ENCODE results near the gene KCNJ12. TPM values are rescaled to one million over a fixed set of nuclear protein-coding genes. Genes with fewer than 3 reads are reported as not detected.
A peak's percentile ranks its signal among the peaks of the same experiment; 100 is the strongest.
"Not testable (repeated sequence)": the region's sequence is repeated elsewhere in the genome, so short reads cannot be mapped to it uniquely, and the experiment has no call there.

KCNJ12 gene
- total RNA-seq, 6 donors from 2014 or later = 1.2 to 3.8 (median 2.0) TPM

DNA sequence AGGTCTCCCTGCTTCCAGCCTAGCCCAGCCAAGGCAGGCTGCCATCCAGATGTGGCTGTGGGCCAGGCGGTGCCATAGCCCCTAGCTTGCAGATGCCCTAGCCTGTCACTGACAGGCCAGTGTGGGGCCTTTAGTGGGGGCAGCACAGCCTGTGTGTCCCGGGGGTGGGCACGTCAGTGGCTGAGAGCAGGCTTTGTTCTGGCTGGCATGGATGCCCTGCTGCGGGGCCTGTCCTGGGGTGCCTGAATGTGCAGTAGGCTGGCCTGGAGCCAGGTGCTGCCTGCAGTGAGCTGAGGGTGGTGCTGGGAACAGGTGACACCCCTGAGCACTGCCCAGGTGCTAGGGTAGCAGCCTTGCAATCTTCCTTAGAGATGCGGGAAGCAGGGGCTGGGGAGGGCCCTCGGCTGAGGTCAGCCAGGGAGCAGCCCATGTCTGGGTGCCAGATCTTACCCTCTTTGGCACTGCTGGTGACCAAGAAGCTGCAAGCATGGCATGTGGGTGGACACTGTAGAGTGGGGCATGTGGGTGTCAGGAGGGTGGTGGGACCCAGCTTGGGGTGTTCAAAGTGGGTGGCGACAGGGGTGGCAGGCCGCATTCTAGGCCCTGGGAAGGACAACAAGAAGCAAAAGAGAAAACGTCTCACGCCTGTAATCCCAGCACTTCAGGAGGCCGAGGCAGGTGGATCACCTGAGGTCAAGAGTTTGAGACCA, 37.6 kb downstream of the KCNJ12 start:
- not testable (repeated sequence) for H3K27me3 ChIP-seq; ATAC-seq (ENCODE audit: low FRiP score in 2 of 2); H3K4me1 ChIP-seq; H3K36me3 ChIP-seq; H3K4me3 ChIP-seq; H3K27ac ChIP-seq; H3K9me3 ChIP-seq
- 50 to 62% methylated on average over 2 to 3 of the region's 11 CpGs for WGBS, 2 donors
- peak in 1 of 2 donors; percentile 44 for DNase-seq

DNA sequence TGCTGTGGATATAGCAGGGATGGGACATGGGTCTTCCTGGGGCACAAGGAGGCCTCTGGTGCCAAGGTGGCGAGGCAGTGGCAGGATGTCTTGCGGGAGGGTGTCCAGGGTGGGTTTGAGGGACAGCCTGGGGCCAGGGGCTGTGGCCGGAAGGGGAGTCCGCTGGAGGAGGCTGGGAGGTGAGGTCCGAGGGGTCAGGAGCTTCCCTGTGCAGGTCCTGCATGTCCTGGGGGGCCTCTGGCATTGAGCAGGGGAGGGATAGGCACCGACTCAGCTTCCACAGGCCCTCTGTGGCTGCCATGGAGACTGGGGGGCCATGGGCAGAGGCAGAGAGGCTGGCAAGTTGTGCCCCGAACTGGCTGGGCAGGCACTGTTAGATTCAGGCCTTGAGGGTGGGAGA, 38.5 kb downstream of the KCNJ12 start:
- peak in 1 of 2 donors; percentile 65 for DNase-seq
- WGBS, 2 donors = 78 to 80% methylated on average over 6 to 7 of the region's 7 CpGs

GRCh38 chr17:21415166-21415990, 39.2 kb downstream of the KCNJ12 start:
- not testable (repeated sequence) for H3K4me3 ChIP-seq; H3K27me3 ChIP-seq; H3K9me3 ChIP-seq; H3K36me3 ChIP-seq; H3K4me1 ChIP-seq; H3K27ac ChIP-seq; ATAC-seq (ENCODE audit: low FRiP score in 2 of 2)
- WGBS, 2 donors = 89 to 94% methylated on average over 35 to 49 of the region's 58 CpGs
- DNase-seq = peak in 1 of 2 donors; percentile 82

More for the DNA sequence above, 38.5 kb downstream of the KCNJ12 start:
- not testable (repeated sequence) for H3K36me3 ChIP-seq, H3K27me3 ChIP-seq, H3K9me3 ChIP-seq, H3K4me1 ChIP-seq, H3K27ac ChIP-seq, H3K4me3 ChIP-seq
- peak in 1 of 2 donors; percentile 1 for ATAC-seq (ENCODE audit: low FRiP score in 2 of 2)

GRCh38 chr17:21416471-21416981, 40.4 kb downstream of the KCNJ12 start:
- H3K36me3 ChIP-seq; ATAC-seq (ENCODE audit: low FRiP score in 2 of 2); H3K4me1 ChIP-seq; H3K27me3 ChIP-seq; H3K4me3 ChIP-seq; H3K9me3 ChIP-seq; H3K27ac ChIP-seq: not testable (repeated sequence)
- 79 to 83% methylated on average over 10 to 28 of the region's 30 CpGs for WGBS, 2 donors
- peak in 1 of 2 donors; percentile 79 for DNase-seq

DNA sequence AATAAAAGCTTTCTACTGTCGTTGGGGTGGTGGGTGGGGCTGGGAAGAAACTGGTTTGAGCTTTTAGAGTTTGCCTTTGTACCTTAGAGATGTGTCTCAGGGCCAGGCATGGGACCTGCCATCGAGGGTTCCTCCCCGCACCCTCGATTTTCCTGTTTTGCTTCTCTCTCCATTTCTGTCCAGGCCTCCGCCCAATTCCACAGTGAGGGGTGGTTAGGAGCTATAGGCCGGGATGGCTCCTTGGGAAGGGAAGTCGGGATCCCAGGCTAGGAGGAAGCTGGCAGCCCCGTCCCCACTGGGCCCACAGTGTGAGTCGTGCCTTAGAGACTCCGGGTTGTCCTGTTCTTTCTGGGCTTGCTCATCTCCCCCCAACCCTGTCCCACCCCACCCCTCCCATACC, 41.2 kb downstream of the KCNJ12 start:
- not testable (repeated sequence) for H3K36me3 ChIP-seq; DNase-seq; H3K4me3 ChIP-seq; H3K4me1 ChIP-seq; H3K9me3 ChIP-seq; ATAC-seq (ENCODE audit: low FRiP score in 2 of 2); H3K27me3 ChIP-seq; H3K27ac ChIP-seq
- 79 to 84% methylated on average over 9 to 10 of the region's 10 CpGs for WGBS, 2 donors

DNA sequence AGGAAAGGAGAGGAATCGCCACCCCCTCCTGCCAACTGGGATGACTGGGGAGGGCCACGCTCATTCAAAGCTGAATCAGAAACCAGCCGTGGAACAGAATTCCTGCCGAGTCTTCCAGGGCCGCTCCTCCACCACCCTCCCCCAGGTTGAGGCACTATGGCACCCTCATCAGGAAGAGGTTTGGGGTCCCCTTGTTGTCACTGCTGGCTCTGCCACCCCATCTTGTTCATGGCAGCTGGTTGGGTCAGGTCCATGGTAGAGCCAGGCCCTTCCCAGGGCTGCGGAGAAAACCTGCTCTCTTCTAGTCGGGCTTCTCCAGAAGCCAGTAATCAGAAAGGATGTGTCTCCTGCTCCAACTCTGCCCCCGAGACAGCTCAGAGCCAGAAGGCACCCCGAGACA, 41.8 kb downstream of the KCNJ12 start:
- DNase-seq (no peak), ATAC-seq (ENCODE audit: low FRiP score in 2 of 2) (no peak)
- H3K27me3 ChIP-seq = no peaks in the 10 kb centered on the region
- H3K4me1 ChIP-seq = peaks cover 0 to 1% (median under 1%) of the 10 kb centered on the region in 4 donors
- H3K4me3 ChIP-seq = no peak overlapping the region
- 90 to 93% methylated on average over 3 to 9 of the region's 9 CpGs for WGBS, 2 donors
- H3K9me3 ChIP-seq = no peaks in the 10 kb centered on the region
- H3K36me3 ChIP-seq = no peaks in the 10 kb centered on the region
- H3K27ac ChIP-seq = no peak overlapping the region
- TF ChIP-seq, protein P1, sequence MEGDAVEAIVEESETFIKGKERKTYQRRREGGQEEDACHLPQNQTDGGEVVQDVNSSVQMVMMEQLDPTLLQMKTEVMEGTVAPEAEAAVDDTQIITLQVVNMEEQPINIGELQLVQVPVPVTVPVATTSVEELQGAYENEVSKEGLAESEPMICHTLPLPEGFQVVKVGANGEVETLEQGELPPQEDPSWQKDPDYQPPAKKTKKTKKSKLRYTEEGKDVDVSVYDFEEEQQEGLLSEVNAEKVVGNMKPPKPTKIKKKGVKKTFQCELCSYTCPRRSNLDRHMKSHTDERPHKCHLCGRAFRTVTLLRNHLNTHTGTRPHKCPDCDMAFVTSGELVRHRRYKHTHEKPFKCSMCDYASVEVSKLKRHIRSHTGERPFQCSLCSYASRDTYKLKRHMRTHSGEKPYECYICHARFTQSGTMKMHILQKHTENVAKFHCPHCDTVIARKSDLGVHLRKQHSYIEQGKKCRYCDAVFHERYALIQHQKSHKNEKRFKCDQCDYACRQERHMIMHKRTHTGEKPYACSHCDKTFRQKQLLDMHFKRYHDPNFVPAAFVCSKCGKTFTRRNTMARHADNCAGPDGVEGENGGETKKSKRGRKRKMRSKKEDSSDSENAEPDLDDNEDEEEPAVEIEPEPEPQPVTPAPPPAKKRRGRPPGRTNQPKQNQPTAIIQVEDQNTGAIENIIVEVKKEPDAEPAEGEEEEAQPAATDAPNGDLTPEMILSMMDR (IDR thresholded peaks at IDR 0.05) = no peak
- TF ChIP-seq POLR2A (IDR thresholded peaks at IDR 0.05) (no peak), EP300 (IDR thresholded peaks at IDR 0.05) (no peak), POLR2AphosphoS5 (IDR thresholded peaks at IDR 0.05) (no peak)

GRCh38 chr17:21418446-21419298, 42.5 kb downstream of the KCNJ12 start:
- Histone ChIP-seq H3K9me3 (no peaks in the 10 kb centered on the region), H3K4me3 (no peak overlapping the region), H3K36me3 (no peaks in the 10 kb centered on the region), H3K4me1 (peaks cover 0 to 7% (median 6%) of the 10 kb centered on the region in 4 donors), H3K27me3 (no peaks in the 10 kb centered on the region), H3K27ac (no peak overlapping the region)
- ATAC-seq (ENCODE audit: low FRiP score in 2 of 2) = no peak
- WGBS, 2 donors = 83 to 88% methylated on average over 15 to 21 of the region's 21 CpGs
- DNase-seq = no peak
- TF ChIP-seq POLR2A (IDR thresholded peaks at IDR 0.05) (no peak), EP300 (IDR thresholded peaks at IDR 0.05) (no peak), POLR2AphosphoS5 (IDR thresholded peaks at IDR 0.05) (no peak)
- TF ChIP-seq, protein P1 (IDR thresholded peaks at IDR 0.05) = no peak
